ENCODE measurements around the gene STPG1.

GRCh38 chr1:24379733-24380315 lies 33.8 kb downstream of the STPG1 start:
- TF ChIP-seq POLR2A (IDR thresholded peaks at IDR 0.05; ENCODE audit: low read depth, low read length) = no peak
- TF ChIP-seq TAF1 (IDR thresholded peaks at IDR 0.05; ENCODE audit: borderline replicate concordance, low read depth, low read length) = no peak
- no peak for TF ChIP-seq POLR2AphosphoS5 (IDR thresholded peaks at IDR 0.05; ENCODE audit: low read depth, low read length)
